Tibial nerve (tissue), 4 donors: Measurements from ENCODE around the gene MCOLN1.

Experiments
- CTCF ChIP-seq, 5 experiments: fragments of 200-600 bp in 3 of 5; fragments of 450-650 bp in 2 of 5; sonication (generic) in 3 of 5; IDR thresholded peaks; one replicate each; pipeline ENCODE4 v1.5.1; 2016 to 2019; ENCODE audit warnings: antibody characterized with exemption in 5 of 5, mild to moderate bottlenecking in 3 of 5, moderate library complexity in 2 of 5
- EP300 ChIP-seq, 2 donors: sonication (generic); formaldehyde crosslinking; IDR thresholded peaks; one replicate each; pipeline ENCODE4 v1.6.1; 2017; ENCODE audit warnings: antibody characterized with exemption in 2 of 2, mild to moderate bottlenecking in 1 of 2
- POLR2A ChIP-seq, 2 donors: fragments of 450-650 bp; IDR thresholded peaks; one replicate each; pipeline ENCODE4 v1.6.1; 2017; ENCODE audit warnings: antibody characterized with exemption in 2 of 2, mild to moderate bottlenecking in 2 of 2, moderate library complexity in 2 of 2

DNA sequence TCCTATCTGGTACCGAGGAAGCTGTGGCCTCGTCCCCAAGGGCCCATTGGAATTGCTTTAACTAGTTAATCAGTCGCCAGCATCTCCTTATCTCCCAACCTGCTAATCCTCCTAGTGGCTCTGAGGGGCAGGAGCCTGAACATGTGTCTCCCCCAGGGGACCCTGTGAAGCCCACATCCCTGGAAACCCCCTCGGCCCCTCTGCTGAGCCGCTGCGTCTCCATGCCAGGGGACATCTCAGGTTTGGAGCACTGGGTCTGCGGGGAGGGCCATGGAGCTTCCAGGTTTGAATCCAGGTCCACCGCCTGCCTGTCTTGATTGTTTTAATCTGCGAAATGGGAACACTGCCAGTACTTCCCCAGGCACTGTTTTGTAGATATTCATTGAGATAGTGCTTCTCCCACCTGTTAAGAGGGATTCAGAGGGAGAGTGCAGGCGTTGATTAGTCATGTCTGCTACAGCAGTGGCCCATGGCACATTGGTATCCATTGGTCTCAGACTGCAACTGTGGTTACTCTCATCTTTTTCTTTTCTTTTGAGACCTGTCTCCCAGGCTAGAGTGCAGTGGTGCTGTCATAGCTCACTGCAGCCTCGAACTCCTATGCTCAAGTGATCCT lies 19.5 kb downstream of the MCOLN1 start:
- TF ChIP-seq POLR2A (IDR thresholded peaks at IDR 0.05) (no peak), CTCF (IDR thresholded peaks at IDR 0.05) (no peak), EP300 (IDR thresholded peaks at IDR 0.05) (no peak)
